A673 (cell line): Measurements from ENCODE around the gene TOPAZ1. TPM values are rescaled to one million over a fixed set of nuclear protein-coding genes. Genes with fewer than 3 reads are reported as not detected.

ENCODE experiments used
- BruUV-seq: library from RNA; stranded (reverse); fragments of 400-500 nt; replicated peaks from 2 replicates; lab custom pipeline; 2021; lab: Mats Ljungman, UMichigan
- CTCF ChIA-PET: fragments of 300-600 bp; sonication (Branson Sonifier 250); formaldehyde crosslinking; loops from one replicate; lab custom pipeline; 2022; ENCODE audit warnings: antibody characterized with exemption; lab: Charles Lee
- POLR2A ChIA-PET: fragments of 300-600 bp; sonication (Branson Sonifier 250); formaldehyde crosslinking; loops from one replicate; lab custom pipeline; 2022; ENCODE audit warnings: antibody characterized with exemption; ENCODE audit not compliant: low non-redundant PET; lab: Charles Lee
- DNase-seq: peaks from one replicate; pipeline ENCODE4 v3.0.0-alpha.2; 2015; ENCODE audit warnings: low spot score
- H3K27ac ChIP-seq: fragments of 200-600 bp; sonication (generic); 2 replicates; pipeline ENCODE4 v1.5.1; 2016; ENCODE audit warnings: mixed run types, low read depth, mild to moderate bottlenecking, mixed read lengths, antibody characterized with exemption, low read length; ENCODE audit not compliant: poor library complexity, severe bottlenecking
- H3K27me3 ChIP-seq: fragments of 200-600 bp; sonication (generic); replicated peaks from 2 replicates; pipeline ENCODE4 v1.6.1; 2017; ENCODE audit warnings: mixed run types, low read depth, mild to moderate bottlenecking, mixed read lengths, antibody characterized with exemption, low read length; ENCODE audit not compliant: insufficient read depth, poor library complexity
- H3K36me3 ChIP-seq: fragments of 200-600 bp; sonication (generic); 2 replicates; pipeline ENCODE4 v1.6.1; 2016; ENCODE audit warnings: mixed run types, mild to moderate bottlenecking, mixed read lengths, antibody characterized with exemption, low read length; ENCODE audit not compliant: insufficient read depth, poor library complexity, severe bottlenecking
- H3K4me1 ChIP-seq: fragments of 200-600 bp; sonication (generic); 2 replicates; pipeline ENCODE4 v1.6.1; 2017; ENCODE audit warnings: mixed run types, mild to moderate bottlenecking, mixed read lengths, antibody characterized with exemption, low read length; ENCODE audit not compliant: insufficient read depth, poor library complexity, severe bottlenecking
- H3K4me3 ChIP-seq: fragments of 200-600 bp; sonication (generic); 2 replicates; pipeline ENCODE4 v1.5.1; 2016; ENCODE audit warnings: low read depth, mixed run types, mild to moderate bottlenecking, mixed read lengths, low read length; ENCODE audit not compliant: poor library complexity, severe bottlenecking
- H3K9me3 ChIP-seq: fragments of 200-600 bp; sonication (generic); 2 replicates; pipeline ENCODE4 v1.6.1; 2016; ENCODE audit warnings: mixed run types, low read depth, mild to moderate bottlenecking, mixed read lengths, antibody characterized with exemption, low read length; ENCODE audit not compliant: poor library complexity, severe bottlenecking
- EZH2 ChIP-seq: fragments of 200-600 bp; sonication (generic); IDR thresholded peaks from 2 replicates; pipeline ENCODE4 v1.6.1; 2017; ENCODE audit warnings: borderline replicate concordance, low read depth, mild to moderate bottlenecking, mixed read lengths, antibody characterized with exemption, low read length; ENCODE audit not compliant: poor library complexity, severe bottlenecking
- intact Hi-C: fragments of 100-400 bp; cut with micrococcal nuclease; formaldehyde crosslinking; loops from one replicate; pipeline ENCODE4 v1.10.0; 2022; ENCODE audit not compliant: unreplicated experiment
- total RNA-seq: library from RNA; stranded (reverse); gene quantifications from 2 replicates; pipeline ENCODE4 v1.2.3, GENCODE V29; 2021
- TF ChIP-seq, protein P1 (sequence below): fragments of 300-800, 200-600 bp; sonication (generic); conservative IDR thresholded peaks from 2 replicates; pipeline ENCODE4 v1.5.1; 2017; ENCODE audit warnings: low read depth, mild to moderate bottlenecking, antibody characterized with exemption, low read length, moderate library complexity, mixed read lengths

The TOPAZ1 gene
- total RNA-seq, 1 experiment from 2014 or later: not detected

DNA sequence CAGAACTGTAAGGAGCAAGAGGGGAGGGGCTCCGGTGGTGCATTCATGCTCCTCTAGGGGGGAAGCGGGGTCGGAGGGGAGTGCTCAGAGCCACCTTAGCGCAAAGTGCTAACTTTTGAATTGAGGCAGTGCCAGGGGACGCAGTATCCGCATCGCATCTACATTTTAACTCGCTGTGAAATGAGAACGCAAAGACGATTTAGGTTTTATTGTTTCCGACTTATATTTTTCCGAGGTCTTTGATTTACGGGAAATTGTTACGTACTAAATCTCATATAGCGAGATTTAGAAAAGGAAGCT is 97.1 kb downstream of the TOPAZ1 start:
- BruUV-seq: no TSS peak
- POLR2A ChIA-PET: no interaction called here
- Histone ChIP-seq H3K9me3 (no peaks in the 10 kb centered on the region), H3K4me3 (peak overlapping the region; percentile 62), H3K27me3 (no peaks in the 10 kb centered on the region), H3K27ac (peak overlapping the region; percentile 93), H3K4me1 (peaks cover 12% of the 10 kb centered on the region), H3K36me3 (no peaks in the 10 kb centered on the region)
- CTCF ChIA-PET: interaction anchor here (0.7 kb wide), 1 partner anchor 181 kb away, joined by 3 read pairs; no protein-coding TSS in a partner anchor
- DNase-seq: no peak
- intact Hi-C loops: no loop called here
- no peak for TF ChIP-seq EZH2
- TF ChIP-seq, protein P1, sequence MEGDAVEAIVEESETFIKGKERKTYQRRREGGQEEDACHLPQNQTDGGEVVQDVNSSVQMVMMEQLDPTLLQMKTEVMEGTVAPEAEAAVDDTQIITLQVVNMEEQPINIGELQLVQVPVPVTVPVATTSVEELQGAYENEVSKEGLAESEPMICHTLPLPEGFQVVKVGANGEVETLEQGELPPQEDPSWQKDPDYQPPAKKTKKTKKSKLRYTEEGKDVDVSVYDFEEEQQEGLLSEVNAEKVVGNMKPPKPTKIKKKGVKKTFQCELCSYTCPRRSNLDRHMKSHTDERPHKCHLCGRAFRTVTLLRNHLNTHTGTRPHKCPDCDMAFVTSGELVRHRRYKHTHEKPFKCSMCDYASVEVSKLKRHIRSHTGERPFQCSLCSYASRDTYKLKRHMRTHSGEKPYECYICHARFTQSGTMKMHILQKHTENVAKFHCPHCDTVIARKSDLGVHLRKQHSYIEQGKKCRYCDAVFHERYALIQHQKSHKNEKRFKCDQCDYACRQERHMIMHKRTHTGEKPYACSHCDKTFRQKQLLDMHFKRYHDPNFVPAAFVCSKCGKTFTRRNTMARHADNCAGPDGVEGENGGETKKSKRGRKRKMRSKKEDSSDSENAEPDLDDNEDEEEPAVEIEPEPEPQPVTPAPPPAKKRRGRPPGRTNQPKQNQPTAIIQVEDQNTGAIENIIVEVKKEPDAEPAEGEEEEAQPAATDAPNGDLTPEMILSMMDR: no peak

DNA sequence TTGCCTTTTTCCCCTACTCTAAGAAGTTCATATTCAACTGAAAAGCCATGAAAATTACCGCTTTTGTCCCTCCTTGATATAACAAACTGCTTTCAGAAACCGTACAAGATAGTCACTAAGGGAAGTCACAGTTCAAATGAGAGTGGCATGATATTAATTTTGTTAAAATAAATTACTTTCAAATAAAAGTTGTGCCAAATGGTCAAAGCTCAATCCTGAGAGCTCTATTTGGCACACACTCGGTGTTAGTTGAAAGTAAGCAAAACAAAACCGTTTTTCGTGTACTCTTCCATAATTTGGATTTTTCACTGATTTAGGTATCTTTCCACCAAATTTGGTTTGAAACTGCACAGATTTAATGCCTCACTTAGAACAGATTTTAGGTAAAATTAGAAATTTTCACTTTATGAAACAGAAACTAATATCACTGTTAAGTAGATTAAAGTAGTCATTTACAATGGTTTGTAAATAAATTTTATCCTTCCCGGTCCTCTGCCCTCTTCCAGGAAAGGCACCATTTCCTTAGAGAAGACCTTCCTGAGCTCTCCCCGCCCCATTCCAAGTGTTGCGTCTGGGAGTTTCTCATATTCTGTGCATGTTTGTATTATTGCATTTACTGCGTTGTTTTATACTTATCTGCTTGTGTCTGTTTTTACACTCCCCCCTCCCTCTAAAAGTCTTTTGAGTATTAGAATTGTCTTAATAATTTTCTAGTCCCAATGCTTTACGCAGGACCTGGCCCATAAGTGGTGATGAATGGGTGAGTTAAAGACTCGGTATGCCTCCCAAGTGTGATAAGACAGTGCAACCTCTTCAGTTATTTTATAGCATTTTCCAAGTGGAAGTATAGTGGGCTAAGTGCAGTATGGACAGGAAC is 97.7 kb downstream of the TOPAZ1 start:
- H3K27me3 ChIP-seq: no peaks in the 10 kb centered on the region
- no peaks in the 10 kb centered on the region for H3K9me3 ChIP-seq
- peak overlapping the region; percentile 93 for H3K27ac ChIP-seq
- DNase-seq: no peak
- H3K36me3 ChIP-seq: no peaks in the 10 kb centered on the region
- H3K4me1 ChIP-seq: peaks cover 12% of the 10 kb centered on the region
- intact Hi-C loops: no loop called here
- ChIA-PET CTCF (no interaction called here), POLR2A (no interaction called here)
- H3K4me3 ChIP-seq: peak overlapping the region; percentile 62
- no peak for TF ChIP-seq EZH2
- TF ChIP-seq, protein P1: no peak
- BruUV-seq: TSS peak; percentile 67

DNA sequence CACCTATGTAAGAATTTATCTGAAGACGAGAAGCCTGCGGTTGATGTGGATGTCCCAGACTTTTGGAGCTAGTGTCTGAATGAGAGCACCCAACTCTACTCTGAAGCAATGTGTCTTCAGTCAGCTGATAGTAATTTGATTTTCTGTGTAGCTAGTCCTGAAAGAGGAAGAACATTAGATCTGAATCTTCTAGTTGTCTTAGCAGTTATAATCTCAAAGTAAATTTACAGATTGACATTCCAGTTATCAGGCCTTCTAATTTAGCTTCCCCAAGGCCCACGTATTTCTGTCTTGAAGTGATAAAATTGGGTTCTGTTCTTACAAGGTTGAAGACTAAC is 98.3 kb downstream of the TOPAZ1 start:
- H3K4me3 ChIP-seq: peak overlapping the region; percentile 62
- BruUV-seq: no TSS peak
- no peaks in the 10 kb centered on the region for H3K36me3 ChIP-seq
- peaks cover 12% of the 10 kb centered on the region for H3K4me1 ChIP-seq
- H3K27me3 ChIP-seq: no peaks in the 10 kb centered on the region
- no peak for DNase-seq
- H3K9me3 ChIP-seq: no peaks in the 10 kb centered on the region
- TF ChIP-seq EZH2: no peak
- TF ChIP-seq, protein P1: no peak
- POLR2A ChIA-PET: no interaction called here
- CTCF ChIA-PET: no interaction called here
- no peak overlapping the region for H3K27ac ChIP-seq
- intact Hi-C loops: no loop called here
